Activated CD4-positive, CD25-positive, alpha-beta regulatory T cell treated with anti-CD3 and anti-CD28 coated beads, Interleukin-2, amount 50 U/mL, for 72 hours (primary cell): Measurements from ENCODE around the gene ABCA1.
"Not testable (repeated sequence)": the region's sequence is repeated elsewhere in the genome, so short reads cannot be mapped to it uniquely, and the experiment has no call there.

ENCODE experiments used
- DNase-seq: peaks from one replicate; pipeline ENCODE4 v3.0.0; 2021

ABCA1 gene

DNA sequence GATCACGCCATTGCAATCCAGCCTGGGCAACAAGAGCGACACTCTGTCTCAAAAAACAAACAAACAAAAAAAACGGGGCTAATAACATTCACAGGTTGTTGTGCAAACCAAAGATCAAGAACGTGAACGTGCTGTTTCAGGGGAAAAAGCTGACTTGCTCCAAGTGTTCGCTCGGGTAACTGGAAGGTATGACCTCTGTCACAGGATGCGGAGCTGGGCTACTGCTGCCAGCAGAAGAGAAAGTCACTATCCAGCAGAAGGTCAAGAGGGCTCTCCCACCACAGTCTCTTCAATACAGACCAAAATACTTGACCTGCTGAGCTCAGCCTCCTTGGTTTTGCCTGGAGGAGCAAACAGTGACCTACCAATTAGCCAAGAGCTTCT is 59.7 kb downstream of the ABCA1 start:
- DNase-seq = no peak

DNA sequence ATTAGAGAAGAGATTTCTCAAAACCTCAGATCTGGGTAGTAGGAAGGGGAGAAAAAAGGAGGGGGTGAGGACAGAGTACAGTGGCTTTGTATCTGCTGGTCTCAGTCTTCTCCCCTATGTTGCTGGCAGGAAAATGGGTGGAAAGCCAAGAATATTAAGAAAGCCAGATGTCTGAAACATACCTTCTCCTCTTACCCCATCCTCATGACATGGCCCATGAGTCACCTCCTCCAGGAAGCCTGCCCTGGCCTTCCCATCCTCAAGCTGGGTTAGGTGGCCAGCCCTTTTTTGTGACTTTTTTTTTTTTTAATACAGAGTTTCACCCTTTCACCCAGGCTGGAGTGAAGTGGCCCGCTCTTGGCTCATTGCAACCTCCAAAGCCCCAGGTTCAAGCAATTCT is 61.8 kb downstream of the ABCA1 start:
- no peak for DNase-seq

DNA sequence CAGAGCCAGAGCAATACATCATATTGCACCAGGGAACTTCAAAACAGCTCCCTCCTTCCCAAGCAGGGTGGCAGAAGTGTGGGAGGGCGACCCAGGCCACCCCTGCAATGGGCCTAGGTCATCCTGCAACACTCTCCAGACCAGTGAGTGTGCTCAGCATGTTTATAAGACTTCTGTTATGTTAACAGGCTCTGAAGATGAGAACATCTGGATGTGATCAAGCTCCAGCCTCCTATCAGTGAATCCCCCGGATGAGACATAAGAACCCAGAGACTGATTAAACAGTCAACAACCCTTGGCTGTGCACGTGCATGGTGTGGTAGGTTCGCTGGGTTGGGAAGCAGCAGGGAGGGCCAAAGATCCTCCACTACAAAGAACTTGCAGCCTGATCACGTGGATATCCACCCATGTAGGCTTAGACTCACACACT is 63.3 kb downstream of the ABCA1 start:
- no peak for DNase-seq

DNA sequence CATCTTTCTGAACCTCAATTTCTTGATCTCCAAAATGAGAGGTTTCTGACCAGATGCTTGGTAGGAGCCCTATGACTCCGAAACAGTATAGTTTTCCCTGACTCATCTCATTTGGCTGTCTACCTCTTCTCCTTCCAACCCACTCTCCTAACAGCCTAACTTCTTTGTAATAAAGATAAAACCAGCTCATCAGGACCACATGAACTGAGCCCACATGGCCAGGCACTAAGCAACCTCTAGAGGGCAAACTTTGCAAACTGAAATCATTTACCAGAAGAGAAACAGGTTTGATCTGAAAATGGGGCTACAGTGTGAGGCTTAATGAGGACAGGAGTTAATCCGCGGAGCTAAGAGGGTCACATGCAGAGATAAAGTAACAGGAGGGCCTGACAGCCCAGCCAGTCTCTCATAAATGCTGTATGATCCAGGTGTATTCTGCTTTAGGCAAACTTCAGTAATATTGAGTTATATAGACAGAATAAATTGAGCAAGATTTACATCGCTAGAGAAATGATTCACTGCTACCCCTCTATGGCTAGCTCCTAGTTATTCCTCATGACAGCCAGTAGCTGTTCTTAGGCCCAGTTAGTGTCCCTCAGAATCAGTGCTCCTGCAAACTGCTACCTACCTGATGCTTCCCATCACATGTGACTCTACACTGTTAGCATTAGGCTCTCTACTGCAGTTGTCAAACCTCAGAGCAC is 64.6 kb downstream of the ABCA1 start:
- no peak for DNase-seq

DNA sequence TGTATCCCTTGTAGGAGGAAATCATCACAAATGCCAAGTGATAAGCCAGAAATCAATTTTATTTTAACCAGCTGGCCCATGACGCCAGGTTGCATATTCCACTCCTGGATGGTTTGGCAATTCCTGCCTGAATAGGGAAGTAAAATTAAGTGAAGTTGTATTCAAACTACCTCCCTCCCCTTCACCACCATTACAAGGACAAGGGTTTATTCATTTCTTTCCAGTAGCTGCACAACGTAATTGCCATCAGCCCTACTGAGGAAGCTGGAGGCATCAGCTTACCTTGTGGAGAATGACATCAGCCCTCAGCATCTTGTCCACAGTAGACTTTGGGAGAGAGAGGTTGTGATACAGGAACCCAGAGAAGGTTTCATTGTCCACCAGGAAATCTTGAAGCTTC is 66.6 kb downstream of the ABCA1 start:
- no peak for DNase-seq

DNA sequence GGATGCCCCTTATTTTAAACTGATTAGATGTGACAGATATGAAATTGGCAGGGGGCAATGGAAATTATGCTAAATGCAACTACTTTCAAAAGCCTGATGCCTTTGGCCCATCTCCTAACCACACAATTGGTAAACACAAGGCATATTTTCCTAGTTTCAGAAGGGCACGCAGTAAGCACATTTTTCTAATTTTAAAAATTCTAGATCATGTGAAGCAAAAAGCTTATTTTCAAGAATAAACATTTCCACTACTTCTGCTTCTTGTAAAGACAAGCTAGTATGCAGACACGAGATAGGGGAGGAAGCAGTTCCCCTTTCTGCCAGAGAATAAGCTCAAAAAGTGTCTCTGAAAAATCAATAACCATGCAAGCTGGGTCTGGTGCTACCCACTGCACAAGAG is 67.7 kb downstream of the ABCA1 start:
- DNase-seq = no peak

DNA sequence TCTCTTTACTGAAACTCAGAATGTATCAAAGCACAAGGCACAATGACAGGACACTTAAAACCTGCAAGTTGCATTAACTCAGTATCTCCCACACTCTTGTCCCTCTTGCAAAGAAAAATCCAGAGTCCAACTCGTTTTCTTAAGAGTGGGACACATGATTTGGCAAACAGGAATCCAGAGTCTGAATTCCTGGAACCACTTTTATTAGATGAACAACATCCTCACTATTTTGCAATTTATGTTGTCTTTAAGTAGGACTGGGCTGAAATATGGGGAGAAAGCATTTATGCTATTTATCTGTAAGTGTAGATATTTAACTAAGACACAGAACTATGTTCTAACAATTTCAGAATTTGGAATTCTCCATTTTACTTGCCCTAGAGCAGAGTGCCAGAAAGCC is 69.1 kb downstream of the ABCA1 start:
- DNase-seq = no peak

DNA sequence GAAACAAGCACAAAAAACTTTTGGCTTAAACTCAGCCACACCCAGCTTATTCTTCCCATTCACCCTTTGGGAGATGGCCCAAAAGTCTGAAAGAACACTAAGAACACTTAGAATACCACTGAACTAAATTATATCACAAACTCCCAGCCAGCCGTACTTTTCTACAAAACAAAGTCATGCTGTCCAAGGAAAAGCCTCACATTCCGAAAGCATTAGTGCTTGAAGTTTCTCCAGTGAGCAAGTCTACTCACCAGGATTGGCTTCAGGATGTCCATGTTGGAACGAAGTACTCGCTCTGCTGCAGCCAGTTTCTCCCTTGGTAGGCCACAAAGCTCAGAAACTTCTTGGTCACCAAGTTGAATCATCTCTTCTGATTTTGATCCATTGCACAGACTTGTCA is 69.7 kb downstream of the ABCA1 start:
- no peak for DNase-seq

DNA sequence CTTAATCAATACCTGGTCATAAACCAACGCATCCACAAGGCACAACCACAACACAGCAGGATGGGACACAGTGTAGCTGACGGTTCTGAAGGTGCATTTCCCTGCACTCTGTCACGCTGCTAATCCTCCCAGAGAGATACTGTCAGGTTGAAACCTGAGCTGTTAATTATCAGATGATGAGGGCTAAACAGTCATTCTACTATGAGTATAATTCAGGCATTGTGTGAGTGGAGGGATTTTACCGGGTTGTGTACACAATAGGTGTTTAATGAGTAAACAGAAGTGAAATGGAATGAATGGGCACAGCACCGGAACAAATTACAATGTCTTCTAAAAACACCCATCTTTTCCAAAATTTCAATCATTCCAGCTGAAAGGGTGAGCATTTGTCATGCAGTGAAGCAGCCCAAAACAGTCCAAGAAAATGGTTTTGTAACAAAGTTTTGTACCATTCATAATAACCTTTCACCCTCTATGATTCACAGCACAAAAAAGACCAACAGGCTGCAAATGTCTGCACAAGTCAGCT is 71.5 kb downstream of the ABCA1 start:
- no peak for DNase-seq

DNA sequence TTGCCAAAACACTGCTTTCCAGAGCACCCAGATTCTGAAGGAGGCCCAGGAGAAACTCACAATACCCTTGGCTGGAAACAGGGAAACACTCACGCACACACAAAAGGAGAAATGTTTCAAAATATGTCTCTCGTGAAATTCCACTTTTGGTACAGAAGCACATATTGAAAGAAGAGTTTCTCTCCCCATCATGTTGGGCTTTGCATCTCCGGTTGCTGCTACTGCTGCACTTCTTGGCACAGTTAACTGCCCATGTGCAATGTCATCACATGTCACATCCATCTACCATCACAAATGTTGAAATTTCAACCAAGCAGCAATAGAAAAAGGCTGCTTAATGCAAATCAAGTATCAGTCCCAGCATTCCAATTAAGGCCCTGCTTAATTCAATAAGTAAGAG is 72.1 kb downstream of the ABCA1 start:
- no peak for DNase-seq

DNA sequence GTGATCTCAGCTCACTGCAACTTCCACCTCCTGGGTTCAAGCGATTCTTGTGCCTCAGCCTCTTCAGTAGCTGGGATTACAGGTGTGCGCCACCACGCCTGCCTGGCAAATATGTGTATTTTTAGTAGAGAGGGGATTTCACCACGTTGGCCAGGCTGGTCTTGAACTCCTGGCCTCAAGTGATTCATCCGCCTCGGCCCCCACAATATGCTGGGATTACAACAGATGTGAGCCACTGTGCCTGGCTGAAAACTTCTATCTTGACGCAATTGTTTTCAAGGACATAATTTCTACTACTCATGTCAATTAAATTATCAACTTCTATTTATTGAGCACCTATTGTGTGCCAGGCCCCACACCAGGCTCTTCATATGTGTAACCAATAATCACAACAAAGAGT is 72.7 kb downstream of the ABCA1 start:
- not testable (repeated sequence) for DNase-seq

DNA sequence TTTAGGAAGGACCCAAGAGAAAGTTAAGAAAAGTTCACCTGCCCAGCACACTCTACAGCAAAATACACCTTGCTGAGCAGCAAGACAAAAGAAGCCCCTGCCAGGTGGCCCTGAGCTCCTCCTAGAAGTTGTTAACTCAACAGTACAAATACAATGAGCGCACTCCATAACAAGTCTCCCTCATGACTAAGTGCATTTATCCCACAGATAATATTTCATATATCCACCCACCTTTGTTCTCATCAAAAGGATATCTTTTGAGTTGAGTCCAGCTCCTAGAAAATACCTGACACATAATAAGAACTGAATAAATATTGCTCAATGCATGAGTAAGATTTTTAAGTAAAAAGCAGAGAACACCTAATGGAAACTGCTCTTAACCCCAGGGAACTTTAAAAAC is 73.3 kb downstream of the ABCA1 start:
- no peak for DNase-seq

DNA sequence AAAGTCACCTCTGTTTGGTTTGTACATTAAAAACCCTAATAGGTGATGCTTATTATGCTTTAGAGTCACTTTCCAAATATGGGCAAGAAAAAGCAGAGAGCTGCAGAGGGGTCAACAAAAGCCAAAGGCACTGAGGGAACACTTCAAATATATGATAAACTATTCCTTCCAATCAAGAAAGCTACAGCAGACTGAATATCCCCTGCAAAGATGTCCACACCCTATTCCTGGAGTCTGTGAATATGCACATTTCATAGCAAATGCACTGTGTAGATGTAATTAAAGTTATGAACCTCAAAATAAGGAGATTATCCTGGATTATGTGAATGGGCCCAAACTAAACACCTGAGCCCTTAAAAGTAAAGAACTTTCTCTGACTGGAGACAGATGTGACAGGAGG is 74.3 kb downstream of the ABCA1 start:
- DNase-seq = no peak

DNA sequence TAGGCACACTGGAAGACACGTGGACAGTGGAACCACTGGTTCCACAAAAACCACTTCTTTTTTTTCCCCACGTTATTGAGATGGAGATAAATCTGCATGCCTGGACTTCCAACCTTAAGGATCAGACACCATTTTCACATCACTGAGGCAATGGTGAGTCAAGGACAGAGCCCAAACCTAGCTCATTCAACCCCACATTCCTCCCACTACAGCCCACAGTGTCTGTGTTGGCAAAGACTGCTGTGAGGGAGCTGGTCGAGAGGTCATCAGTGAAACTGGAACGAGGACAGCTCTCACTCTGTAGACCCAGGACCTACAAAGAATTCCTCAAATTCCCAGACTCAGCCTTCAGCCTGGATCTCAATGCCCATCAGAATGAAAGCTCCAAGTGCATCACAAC is 74.8 kb downstream of the ABCA1 start:
- DNase-seq = no peak

DNA sequence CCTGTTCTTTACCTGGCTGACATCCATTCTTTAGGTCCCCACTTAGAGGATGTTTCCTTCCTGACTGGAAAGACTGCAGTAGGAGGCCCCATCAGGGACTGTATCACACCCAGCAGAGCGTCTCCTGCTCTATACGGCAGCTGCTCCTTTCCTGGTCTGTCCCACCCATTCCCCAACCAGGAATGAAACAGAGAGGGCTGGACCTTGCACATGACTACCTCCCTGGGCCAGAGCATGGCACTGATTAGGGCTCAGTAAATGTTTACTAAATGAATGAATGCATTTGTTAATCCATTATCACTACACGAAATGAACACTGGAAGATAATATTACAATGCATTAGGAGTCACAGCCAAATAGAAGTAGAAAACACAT is 76.4 kb downstream of the ABCA1 start:
- no peak for DNase-seq

DNA sequence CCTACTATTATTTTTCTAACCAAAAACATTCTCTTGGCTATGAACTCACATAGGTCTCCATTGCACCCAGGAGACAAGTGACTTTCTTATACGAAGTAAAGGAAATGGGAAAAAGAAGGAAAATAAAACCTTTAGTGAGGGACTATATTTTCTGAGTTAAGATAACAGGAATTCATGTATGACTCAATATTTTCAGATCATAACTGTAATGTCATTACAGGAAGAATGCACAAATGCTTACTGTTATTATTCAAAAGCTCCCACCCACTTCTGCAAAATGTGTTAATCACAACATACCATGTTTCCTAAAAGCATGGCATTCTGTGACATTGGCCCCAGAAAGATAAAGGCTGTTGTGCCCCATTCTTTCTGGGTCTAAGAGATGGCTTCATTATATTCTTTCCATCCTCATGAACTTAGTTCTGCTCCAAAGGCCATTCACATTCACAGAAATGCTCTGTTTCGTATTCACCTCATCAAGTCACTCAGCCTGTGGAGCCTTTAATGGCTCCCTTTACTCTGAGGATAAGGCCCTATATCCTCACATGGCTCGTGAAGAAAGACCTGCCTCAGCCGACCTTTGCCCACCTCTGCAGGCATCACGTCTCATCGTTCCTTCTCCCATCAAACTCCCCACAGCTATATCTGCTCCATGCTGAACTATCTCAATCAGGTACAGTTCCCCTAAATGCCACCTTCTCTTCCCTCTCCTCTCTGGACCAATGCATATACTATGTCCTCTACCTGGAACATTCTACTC is 77.0 kb downstream of the ABCA1 start:
- DNase-seq = no peak

DNA sequence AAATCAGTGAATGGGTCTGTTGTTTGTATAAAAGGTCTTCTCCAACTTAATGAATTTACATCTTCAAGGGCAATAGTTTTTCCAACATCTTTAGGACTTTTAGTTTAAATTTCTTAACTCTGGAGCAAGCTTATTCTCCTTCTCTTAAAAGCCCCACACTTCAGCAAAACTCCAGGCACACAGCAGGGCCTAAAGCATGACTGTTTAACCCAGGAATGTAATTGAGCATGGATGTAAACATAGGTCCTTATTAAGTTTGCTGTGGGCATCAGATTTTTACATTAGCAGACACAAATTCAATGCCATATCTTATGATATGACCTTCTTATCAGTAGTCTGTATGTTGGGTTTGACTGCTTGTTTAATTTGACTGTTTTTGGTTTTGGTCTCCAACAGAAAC is 78.9 kb downstream of the ABCA1 start:
- DNase-seq = no peak

DNA sequence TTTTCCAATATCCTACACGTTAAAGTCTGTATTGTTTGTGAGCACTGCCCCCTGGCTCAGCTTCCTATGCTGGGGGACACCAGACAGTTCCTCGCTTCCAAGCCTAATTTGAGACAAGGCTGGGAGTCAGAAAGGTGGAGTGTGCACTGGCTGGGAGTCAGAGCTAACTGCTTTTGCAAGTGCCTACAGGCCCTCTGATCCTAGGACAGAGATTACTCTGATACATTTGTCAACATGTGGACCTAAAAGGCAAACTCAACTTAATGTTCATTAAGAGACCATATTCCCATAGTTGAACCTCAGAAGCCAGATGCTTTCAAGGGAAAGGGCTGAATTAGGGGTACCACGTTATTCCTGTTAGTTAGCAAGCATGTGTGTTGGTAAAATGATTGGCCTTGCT is 83.2 kb downstream of the ABCA1 start:
- no peak for DNase-seq

DNA sequence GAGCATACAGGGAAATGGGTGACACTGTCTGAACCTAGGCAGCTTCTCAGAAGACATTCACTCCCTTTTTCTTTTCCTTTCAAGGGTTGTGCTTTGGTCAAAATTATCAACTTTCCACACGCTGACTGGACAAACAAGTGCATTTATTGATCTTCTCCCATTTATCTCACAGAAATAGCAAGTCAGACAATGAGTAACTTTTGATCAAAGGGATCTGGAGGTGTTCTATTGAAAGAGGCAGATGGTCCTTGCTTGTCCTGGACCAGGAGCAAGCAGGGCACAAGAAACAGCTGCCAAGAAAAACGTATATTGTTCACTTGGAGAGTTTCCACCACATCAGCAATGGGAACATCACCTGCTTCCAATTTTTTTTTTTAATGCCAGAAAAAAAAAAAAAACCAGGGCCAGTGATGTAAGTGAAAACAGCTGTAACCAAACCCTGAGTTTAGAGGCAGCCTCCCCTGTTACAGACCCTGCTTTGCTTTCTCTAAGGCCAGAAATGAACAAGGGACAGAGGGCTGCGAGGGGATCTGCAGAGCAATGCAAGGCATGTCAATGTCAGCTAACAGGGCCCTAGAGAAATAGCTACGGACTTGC is 84.2 kb downstream of the ABCA1 start:
- DNase-seq = no peak

DNA sequence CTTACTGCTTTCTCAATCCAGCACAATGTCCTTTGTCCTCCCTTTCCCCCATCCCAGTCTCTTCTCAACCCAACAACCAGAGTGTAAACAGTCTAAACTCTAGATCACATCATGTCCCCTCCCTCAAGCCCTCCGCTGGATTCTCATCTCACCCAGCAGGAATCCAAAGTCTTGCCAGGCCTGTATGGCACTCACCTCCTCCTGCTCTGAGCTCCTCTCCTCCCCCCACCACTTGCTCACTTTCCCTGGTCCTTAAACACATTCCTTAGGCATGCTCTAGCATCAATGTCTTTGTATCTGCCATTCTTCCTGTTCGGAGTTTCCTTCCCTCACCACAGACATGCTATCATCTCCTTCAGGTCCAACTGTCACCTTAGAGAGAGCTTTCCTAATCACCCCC is 85.3 kb downstream of the ABCA1 start:
- no peak for DNase-seq

DNA sequence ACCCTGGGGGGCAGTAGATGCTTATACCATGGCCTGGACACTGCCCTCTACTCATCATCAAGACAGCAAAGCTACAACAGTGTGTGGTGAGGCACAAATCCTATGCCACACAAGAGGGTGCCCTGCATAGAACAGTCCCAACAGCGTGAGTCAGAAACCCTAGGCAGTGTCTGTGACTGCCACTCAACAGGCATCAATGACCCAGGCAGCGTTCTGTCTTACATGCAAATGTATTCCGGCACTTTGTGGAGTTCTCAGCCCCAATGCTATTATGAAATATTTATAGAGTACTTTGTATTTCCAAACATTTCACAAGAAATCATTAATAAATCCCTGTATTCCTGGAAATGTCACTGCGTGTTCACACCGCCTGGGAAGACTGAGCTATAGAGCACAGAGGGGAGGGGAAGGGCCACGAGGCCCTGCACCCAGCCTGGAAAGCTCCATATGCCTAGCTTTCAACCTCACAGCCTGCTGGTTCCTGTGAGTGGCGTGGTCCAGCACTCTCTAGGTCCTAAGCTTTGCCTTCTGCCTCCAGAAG is 86.3 kb downstream of the ABCA1 start:
- no peak for DNase-seq

DNA sequence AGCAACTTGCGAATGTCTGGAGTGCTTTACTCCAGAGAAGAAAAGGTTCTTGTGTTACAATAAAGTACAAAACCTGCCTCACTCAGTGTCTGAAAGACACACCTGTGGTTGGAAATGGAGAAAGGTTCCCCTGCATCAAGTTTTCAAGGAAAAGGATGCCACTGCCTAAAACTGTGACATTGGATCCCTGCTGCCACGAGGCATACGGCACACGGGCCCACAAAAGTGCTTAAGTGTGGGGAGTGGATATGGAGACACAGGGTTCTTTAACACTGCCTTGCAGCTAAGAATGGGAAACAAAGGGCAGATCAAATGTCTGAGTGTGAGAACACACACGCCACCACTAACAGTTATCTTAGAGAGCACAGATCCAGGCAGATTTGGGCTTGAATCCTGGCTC is 89.0 kb downstream of the ABCA1 start:
- no peak for DNase-seq

DNA sequence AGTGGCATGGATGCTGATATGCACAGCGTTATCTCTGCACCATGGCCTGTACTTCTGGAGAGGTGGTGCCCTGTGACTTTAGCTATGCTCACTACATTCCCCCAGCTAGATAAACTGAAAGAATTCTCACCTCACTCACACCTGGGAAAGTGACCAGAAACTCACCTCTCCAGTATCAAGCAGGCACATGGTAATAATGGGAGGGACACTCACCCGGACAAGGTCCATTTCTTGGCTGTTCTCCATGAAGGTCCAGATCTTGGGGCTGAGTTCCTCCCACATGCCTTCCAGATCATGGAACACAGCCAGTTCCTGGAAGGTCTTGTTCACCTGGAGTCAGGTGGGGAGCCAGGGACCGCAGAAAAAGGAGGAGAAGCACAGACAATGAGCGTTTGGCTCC is 91.2 kb downstream of the ABCA1 start:
- DNase-seq = no peak

DNA sequence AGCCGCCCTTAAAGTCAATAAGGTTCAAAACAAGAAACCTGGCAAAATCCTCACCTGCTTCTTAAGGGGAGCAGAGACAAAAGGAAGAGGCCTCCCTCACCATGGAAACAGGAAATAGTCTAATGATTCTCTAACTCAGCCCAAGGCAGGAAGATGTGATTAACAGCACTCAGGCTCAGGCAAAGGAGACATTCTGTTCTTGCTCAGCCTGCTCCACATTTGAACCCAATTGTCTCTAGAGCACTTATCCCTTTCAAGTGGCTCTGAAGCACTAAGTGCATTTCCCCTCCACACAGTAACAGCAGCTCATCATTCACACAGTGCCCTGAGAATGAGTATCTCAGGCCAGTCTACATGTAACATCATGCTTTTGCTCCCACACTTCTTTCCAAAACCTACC is 91.7 kb downstream of the ABCA1 start:
- DNase-seq = no peak
